Liver (tissue), 9 donors: ENCODE results near the gene PKD1. TPM values are rescaled to one million over a fixed set of nuclear protein-coding genes. Genes with fewer than 3 reads are reported as not detected.

ENCODE experiments used
- DNase-seq: peaks from one replicate; pipeline ENCODE4 v3.0.0-alpha.2; 2017; ENCODE audit warnings: low spot score
- H3K27ac ChIP-seq, 2 donors: one replicate each; pipeline ENCODE4 v1.7.0; 2013; ENCODE audit warnings: inconsistent platforms in 2 of 2, low read length in 2 of 2, control low read depth in 1 of 2, low read depth in 1 of 2, mild to moderate bottlenecking in 1 of 2
- H3K27me3 ChIP-seq, 4 donors: one replicate each; pipeline versions ENCODE4 v1.6.1 to v1.7.0; 2013; ENCODE audit warnings: low read length in 3 of 4, inconsistent platforms in 1 of 4, mild to moderate bottlenecking in 1 of 4, moderate library complexity in 1 of 4; ENCODE audit not compliant: control insufficient read depth in 4 of 4, insufficient read depth in 4 of 4
- H3K36me3 ChIP-seq, 4 donors: one replicate each; pipeline versions ENCODE4 v1.6.1 to v1.7.0; 2013; ENCODE audit warnings: low read length in 3 of 4, mild to moderate bottlenecking in 3 of 4, low read depth in 1 of 4, moderate library complexity in 1 of 4; ENCODE audit not compliant: control insufficient read depth in 4 of 4, insufficient read depth in 3 of 4
- H3K4me1 ChIP-seq, 4 donors: one replicate each; pipeline versions ENCODE4 v1.6.1 to v1.7.0; 2013; ENCODE audit warnings: low read length in 3 of 4, mild to moderate bottlenecking in 3 of 4, moderate library complexity in 1 of 4; ENCODE audit not compliant: control insufficient read depth in 4 of 4, insufficient read depth in 4 of 4
- H3K4me3 ChIP-seq, 3 donors: one replicate each; pipeline versions ENCODE4 v1.6.1 to v1.7.0; 2013; ENCODE audit warnings: low read length in 3 of 3, control low read depth in 1 of 3, low read depth in 1 of 3, mild to moderate bottlenecking in 1 of 3
- H3K9ac ChIP-seq, 2 donors: one replicate each; pipeline ENCODE4 v1.7.0; 2013; ENCODE audit warnings: low read length in 2 of 2, mild to moderate bottlenecking in 2 of 2, moderate library complexity in 2 of 2, control low read depth in 1 of 2, low read depth in 1 of 2
- H3K9me3 ChIP-seq, 4 donors: one replicate each; pipeline versions ENCODE4 v1.6.1 to v1.7.0; 2013; ENCODE audit warnings: low read length in 3 of 4; ENCODE audit not compliant: control insufficient read depth in 4 of 4
- EGR1 ChIP-seq, 2 donors: IDR thresholded peaks; 2 replicates each; pipeline ENCODE4 v1.6.1; 2016 to 2018; ENCODE audit warnings: antibody characterized with exemption in 2 of 2, low read depth in 2 of 2
- FOXA1 ChIP-seq: IDR thresholded peaks from 2 replicates; pipeline ENCODE4 v1.6.1; 2016; ENCODE audit warnings: antibody characterized with exemption
- FOXA2 ChIP-seq: IDR thresholded peaks from 2 replicates; pipeline ENCODE4 v1.6.1; 2016; ENCODE audit warnings: antibody characterized with exemption
- GABPA ChIP-seq, 2 donors: IDR thresholded peaks in 1 of 2; conservative IDR thresholded peaks in 1 of 2; 2 replicates each; pipeline ENCODE4 v1.6.1; 2016; ENCODE audit warnings: antibody characterized with exemption in 2 of 2, mild to moderate bottlenecking in 1 of 2, moderate library complexity in 1 of 2
- HNF4A ChIP-seq, 2 donors: conservative IDR thresholded peaks; 2 replicates each; pipeline ENCODE4 v1.6.1; 2016; ENCODE audit warnings: antibody characterized with exemption in 2 of 2, mild to moderate bottlenecking in 2 of 2
- HNF4G ChIP-seq: IDR thresholded peaks from 2 replicates; pipeline ENCODE4 v1.6.1; 2016; ENCODE audit warnings: antibody characterized with exemption
- JUND ChIP-seq, 2 donors: IDR thresholded peaks; 2 replicates each; pipeline ENCODE4 v1.6.1; 2016; ENCODE audit warnings: antibody characterized with exemption in 2 of 2
- NR2F2 ChIP-seq: IDR thresholded peaks from 2 replicates; pipeline ENCODE4 v1.6.1; 2016; ENCODE audit warnings: antibody characterized with exemption
- RAD21 ChIP-seq, 2 donors: IDR thresholded peaks; 2 replicates each; pipeline ENCODE4 v1.6.1; 2016; ENCODE audit warnings: antibody characterized with exemption in 2 of 2, mild to moderate bottlenecking in 2 of 2
- RXRA ChIP-seq, 2 donors: IDR thresholded peaks; 2 replicates each; pipeline ENCODE4 v1.6.1; 2017 to 2018; ENCODE audit warnings: antibody characterized with exemption in 2 of 2, mild to moderate bottlenecking in 1 of 2
- SP1 ChIP-seq: IDR thresholded peaks from 2 replicates; pipeline ENCODE4 v1.6.1; 2018; ENCODE audit warnings: antibody characterized with exemption, mild to moderate bottlenecking
- TAF1 ChIP-seq: conservative IDR thresholded peaks from 2 replicates; pipeline ENCODE4 v1.6.1; 2016; ENCODE audit warnings: antibody characterized with exemption, mild to moderate bottlenecking
- YY1 ChIP-seq: IDR thresholded peaks from 2 replicates; pipeline ENCODE4 v1.6.1; 2016; ENCODE audit warnings: antibody characterized with exemption, mild to moderate bottlenecking
- WGBS: extraction: QIAGEN DNeasy Blood & Tissue Kit; methylation state at CpG from one replicate; pipeline ENCODE4 v1.1.7; 2013; 5-methylcytosine and 5-hydroxymethylcytosine counted together
- polyA plus RNA-seq, 2 donors: library from polyadenylated mRNA; stranded (reverse) in 1 of 2; unstranded in 1 of 2; fragments of 200-250 nt in 1 of 2; fragments of >200 nt in 1 of 2; fragmentation: Nextera tagmentation in 1 of 2; extraction: Ambion mirVana in 1 of 2; gene quantifications; one replicate each; pipeline versions ENCODE4 v1.2.1 to v1.2.3, GENCODE V29; 2013 to 2015
- total RNA-seq, 2 donors: library from RNA; depleted of rRNA; stranded (reverse); fragments of >200 nt; gene quantifications; one replicate each; pipeline ENCODE4 v1.2.3, GENCODE V29; 2014
- TF ChIP-seq, protein P1 (sequence below): IDR thresholded peaks from 2 replicates; pipeline ENCODE4 v1.6.1; 2016; ENCODE audit warnings: antibody characterized with exemption
- TF ChIP-seq, protein P2 (sequence below): IDR thresholded peaks from 2 replicates; pipeline ENCODE4 v1.6.1; 2016; ENCODE audit warnings: antibody characterized with exemption
- TF ChIP-seq, protein P3 (sequence below): fragments of 150-350 bp; IDR thresholded peaks from 2 replicates; pipeline ENCODE4 v1.5.1; 2017; ENCODE audit warnings: improper control_type of control experiment, low read depth, low read length; ENCODE audit not compliant: missing input control
- TF ChIP-seq, protein P4 (sequence below): IDR thresholded peaks from 2 replicates; pipeline ENCODE4 v1.6.1; 2016; ENCODE audit warnings: antibody characterized with exemption
- TF ChIP-seq, protein P5 (sequence below): IDR thresholded peaks from 2 replicates; pipeline ENCODE4 v1.6.1; 2016; ENCODE audit warnings: antibody characterized with exemption, mild to moderate bottlenecking
- donor health status: healthy.
- donor health status: healthy.
- donor health status: healthy.
- donor health status: healthy.
- donor health status: healthy.

PKD1 gene
- total and polyA plus RNA-seq, 4 donors, result 8.0 to 58.4 (median 25.6) TPM

DNA sequence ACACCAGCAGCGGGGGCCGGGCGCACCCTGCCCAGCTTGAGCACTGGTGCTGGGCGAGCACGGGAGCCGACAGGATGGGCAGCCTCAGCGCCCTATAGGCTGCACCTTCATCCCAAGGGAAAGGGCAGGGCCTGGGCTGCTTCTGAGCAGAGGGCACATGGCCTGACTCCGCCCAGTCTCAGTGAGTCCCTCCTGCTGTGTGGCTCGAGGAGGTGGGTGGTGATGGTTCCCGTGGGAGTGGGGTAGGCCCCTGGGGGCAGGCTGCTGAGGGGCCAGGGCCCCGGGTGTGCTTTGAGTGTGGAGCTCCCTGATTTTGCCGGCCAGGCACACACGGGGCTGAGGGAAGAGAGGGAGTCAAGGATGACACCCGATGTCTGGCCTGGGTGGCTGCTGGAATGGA lies 50.0 kb downstream of the PKD1 start:
- Histone ChIP-seq H3K36me3 (peaks cover 2 to 34% (median 13%) of the 10 kb centered on the region in 4 donors), H3K27me3 (no peaks in the 10 kb centered on the region), H3K9ac (no peak overlapping the region), H3K4me3 (no peak overlapping the region), H3K27ac (peak overlapping the region in 1 of 2 donors; percentile 17), H3K9me3 (no peaks in the 10 kb centered on the region), H3K4me1 (peaks cover 10 to 68% (median 45%) of the 10 kb centered on the region in 4 donors)
- TF ChIP-seq FOXA1 (no peak), GABPA (IDR thresholded peaks at IDR 0.05 in 1 of 2, conservative IDR thresholded peaks at IDR 0.05 in 1 of 2) (no peak), RXRA (IDR thresholded peaks at IDR 0.05) (no peak), RAD21 (IDR thresholded peaks at IDR 0.05) (no peak), FOXA2 (no peak), EGR1 (IDR thresholded peaks at IDR 0.05; ENCODE audit: low read depth in 2 of 2) (no peak), NR2F2 (no peak), HNF4G (no peak), JUND (IDR thresholded peaks at IDR 0.05) (no peak), YY1 (no peak), HNF4A (conservative IDR thresholded peaks at IDR 0.05) (no peak), SP1 (no peak), TAF1 (no peak)
- TF ChIP-seq, protein P1, sequence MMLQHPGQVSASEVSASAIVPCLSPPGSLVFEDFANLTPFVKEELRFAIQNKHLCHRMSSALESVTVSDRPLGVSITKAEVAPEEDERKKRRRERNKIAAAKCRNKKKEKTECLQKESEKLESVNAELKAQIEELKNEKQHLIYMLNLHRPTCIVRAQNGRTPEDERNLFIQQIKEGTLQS, result no peak
- TF ChIP-seq, protein P2, sequence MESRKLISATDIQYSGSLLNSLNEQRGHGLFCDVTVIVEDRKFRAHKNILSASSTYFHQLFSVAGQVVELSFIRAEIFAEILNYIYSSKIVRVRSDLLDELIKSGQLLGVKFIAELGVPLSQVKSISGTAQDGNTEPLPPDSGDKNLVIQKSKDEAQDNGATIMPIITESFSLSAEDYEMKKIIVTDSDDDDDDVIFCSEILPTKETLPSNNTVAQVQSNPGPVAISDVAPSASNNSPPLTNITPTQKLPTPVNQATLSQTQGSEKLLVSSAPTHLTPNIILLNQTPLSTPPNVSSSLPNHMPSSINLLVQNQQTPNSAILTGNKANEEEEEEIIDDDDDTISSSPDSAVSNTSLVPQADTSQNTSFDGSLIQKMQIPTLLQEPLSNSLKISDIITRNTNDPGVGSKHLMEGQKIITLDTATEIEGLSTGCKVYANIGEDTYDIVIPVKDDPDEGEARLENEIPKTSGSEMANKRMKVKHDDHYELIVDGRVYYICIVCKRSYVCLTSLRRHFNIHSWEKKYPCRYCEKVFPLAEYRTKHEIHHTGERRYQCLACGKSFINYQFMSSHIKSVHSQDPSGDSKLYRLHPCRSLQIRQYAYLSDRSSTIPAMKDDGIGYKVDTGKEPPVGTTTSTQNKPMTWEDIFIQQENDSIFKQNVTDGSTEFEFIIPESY, result no peak
- TF ChIP-seq, protein P3, sequence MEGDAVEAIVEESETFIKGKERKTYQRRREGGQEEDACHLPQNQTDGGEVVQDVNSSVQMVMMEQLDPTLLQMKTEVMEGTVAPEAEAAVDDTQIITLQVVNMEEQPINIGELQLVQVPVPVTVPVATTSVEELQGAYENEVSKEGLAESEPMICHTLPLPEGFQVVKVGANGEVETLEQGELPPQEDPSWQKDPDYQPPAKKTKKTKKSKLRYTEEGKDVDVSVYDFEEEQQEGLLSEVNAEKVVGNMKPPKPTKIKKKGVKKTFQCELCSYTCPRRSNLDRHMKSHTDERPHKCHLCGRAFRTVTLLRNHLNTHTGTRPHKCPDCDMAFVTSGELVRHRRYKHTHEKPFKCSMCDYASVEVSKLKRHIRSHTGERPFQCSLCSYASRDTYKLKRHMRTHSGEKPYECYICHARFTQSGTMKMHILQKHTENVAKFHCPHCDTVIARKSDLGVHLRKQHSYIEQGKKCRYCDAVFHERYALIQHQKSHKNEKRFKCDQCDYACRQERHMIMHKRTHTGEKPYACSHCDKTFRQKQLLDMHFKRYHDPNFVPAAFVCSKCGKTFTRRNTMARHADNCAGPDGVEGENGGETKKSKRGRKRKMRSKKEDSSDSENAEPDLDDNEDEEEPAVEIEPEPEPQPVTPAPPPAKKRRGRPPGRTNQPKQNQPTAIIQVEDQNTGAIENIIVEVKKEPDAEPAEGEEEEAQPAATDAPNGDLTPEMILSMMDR, result no peak
- TF ChIP-seq, protein P4, sequence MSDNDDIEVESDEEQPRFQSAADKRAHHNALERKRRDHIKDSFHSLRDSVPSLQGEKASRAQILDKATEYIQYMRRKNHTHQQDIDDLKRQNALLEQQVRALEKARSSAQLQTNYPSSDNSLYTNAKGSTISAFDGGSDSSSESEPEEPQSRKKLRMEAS, result no peak
- TF ChIP-seq, protein P5, sequence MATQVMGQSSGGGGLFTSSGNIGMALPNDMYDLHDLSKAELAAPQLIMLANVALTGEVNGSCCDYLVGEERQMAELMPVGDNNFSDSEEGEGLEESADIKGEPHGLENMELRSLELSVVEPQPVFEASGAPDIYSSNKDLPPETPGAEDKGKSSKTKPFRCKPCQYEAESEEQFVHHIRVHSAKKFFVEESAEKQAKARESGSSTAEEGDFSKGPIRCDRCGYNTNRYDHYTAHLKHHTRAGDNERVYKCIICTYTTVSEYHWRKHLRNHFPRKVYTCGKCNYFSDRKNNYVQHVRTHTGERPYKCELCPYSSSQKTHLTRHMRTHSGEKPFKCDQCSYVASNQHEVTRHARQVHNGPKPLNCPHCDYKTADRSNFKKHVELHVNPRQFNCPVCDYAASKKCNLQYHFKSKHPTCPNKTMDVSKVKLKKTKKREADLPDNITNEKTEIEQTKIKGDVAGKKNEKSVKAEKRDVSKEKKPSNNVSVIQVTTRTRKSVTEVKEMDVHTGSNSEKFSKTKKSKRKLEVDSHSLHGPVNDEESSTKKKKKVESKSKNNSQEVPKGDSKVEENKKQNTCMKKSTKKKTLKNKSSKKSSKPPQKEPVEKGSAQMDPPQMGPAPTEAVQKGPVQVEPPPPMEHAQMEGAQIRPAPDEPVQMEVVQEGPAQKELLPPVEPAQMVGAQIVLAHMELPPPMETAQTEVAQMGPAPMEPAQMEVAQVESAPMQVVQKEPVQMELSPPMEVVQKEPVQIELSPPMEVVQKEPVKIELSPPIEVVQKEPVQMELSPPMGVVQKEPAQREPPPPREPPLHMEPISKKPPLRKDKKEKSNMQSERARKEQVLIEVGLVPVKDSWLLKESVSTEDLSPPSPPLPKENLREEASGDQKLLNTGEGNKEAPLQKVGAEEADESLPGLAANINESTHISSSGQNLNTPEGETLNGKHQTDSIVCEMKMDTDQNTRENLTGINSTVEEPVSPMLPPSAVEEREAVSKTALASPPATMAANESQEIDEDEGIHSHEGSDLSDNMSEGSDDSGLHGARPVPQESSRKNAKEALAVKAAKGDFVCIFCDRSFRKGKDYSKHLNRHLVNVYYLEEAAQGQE, result no peak
- no peak for DNase-seq
- WGBS, result 85% methylated on average over 14 of the region's 14 CpGs
